ENCODE data around the gene CAMTA1.

Gene CAMTA1

DNA sequence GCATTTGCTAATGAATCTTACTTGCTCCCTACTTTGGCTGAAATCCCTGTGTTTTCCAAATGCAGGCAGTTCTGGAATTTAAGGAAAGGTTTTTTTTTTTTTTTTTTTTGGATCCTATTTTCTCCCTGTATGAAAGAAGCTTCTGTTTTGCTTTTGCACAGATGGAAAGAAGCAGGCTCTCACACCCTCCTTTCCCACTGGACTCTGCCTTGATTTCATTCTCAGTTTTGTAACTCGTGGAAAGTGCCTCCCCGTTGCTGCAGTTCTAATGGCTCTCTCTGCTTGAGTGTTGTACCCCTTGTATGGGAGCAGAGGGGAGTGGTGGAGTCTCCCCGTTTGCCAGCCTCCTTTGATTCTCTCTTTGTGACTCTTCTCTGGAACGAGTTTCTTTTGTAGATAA, 291.9 kb downstream of the CAMTA1 start:
- DNase-seq (ENCODE audit: low spot score), result no peak

- DNase-seq (ENCODE audit: low spot score), result no peak
Observed at GRCh38 chr1:7077970-7078369, 292.7 kb downstream of the CAMTA1 start.

DNA sequence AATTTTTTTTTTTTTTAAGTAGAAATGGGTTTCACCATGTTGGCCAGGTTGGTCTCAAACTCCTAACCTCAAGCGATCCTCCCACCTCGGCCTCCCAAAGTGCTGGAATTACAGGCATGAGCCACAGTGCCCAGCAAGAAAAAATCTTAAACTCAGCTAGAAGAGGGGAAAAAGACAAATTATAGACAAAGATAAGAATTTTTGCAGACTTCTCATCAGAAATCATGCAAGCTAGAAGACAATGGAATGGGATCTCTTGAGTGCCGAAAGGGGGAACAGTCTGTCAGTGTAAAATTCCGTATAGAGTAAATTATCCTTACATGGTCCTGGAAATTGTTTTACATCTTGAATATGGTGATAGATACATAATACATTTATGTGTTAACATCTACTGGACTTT, 294.4 kb downstream of the CAMTA1 start:
- DNase-seq (ENCODE audit: low spot score), result no peak

GRCh38 chr1:7084232-7084894, 299.1 kb downstream of the CAMTA1 start:
- DNase-seq (ENCODE audit: low spot score), result no peak

- no peak for DNase-seq (ENCODE audit: low spot score)
Observed at GRCh38 chr1:7085521-7085920, 300.3 kb downstream of the CAMTA1 start.

- no peak for DNase-seq (ENCODE audit: low spot score)
Observed at GRCh38 chr1:7086106-7086505, 300.9 kb downstream of the CAMTA1 start.

DNA sequence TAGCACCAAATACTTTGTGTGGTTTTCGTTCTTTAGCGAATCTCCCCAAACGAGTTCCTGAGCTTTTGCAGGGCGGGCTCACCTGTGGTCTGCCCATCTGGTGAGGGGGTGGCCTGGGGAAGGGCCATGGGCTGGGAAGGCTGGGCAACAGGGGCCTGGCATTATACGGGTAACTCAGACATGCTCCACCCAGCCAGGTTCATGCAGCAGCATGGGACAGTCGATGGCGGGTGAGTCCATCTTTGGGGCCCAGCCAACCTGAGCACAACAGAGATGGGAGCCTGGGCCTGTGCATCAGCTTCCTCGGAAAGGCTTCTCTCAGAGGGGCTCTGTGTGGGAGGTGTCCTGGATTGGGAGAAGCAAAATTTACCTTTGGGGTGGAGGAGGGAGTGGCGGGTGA, 302.6 kb downstream of the CAMTA1 start:
- no peak for DNase-seq (ENCODE audit: low spot score)

DNA sequence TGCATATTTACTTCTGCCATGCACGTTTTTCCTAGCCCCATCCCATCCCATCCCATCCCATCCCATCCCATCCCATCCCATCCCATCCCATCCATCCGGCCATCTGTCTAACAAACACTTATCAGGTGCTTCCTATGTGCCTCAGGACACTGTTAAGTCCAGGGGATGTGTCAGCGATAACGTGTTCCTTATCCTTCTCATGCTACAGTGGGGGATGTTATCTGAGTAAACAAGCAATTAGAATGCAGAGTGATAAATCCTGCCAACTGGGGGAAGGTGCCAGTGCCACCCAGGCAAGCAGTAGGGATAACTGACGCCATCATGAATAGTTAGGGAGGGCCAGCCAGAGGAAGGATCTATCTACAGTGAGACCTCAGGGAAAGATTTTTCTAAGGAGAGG, 304.2 kb downstream of the CAMTA1 start:
- DNase-seq (ENCODE audit: low spot score), result no peak

DNA sequence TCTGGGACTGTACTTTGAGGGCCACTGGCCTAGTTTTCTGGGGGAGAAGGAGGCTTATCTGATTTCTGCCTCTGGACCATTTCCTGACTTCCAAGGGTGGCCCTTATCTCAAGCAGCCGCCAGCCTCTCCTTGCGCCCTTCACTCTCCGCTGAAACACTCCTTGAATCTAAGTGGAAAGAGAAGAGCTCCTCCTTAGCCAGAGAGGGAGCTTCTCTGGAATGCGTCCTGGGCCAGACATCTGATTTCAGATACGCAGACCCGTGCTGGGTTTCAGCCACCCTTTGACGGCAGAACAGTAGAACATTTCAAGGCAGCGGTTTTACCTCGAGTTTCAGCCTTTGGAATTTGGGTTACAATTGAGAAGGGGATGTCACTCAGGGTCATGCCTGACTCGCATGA, 308.0 kb downstream of the CAMTA1 start:
- no peak for DNase-seq (ENCODE audit: low spot score)

GRCh38 chr1:7094086-7094485, 308.8 kb downstream of the CAMTA1 start:
- DNase-seq (ENCODE audit: low spot score), result no peak

DNA sequence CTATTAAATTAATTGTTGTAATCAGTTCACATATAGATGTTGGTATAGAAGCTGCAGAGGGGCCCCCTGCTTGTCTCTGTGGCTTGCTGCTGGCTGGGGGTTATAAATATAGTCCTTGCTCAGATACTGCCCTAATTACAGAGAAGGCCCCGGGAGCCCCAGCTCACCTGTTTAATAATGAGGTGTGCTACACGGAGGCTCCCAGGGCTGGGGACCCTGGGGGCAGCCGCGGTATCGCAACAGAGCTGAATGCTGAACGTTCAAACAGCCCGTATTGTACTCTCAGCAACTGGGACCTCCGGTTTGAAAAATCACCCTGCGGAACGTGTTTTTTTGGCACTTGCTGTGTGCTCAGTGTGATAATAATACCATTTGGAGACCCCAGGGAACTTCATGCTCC, 309.3 kb downstream of the CAMTA1 start:
- no peak for DNase-seq (ENCODE audit: low spot score)

- DNase-seq (ENCODE audit: low spot score), result no peak
Observed at GRCh38 chr1:7095343-7095964, 310.2 kb downstream of the CAMTA1 start.

DNA sequence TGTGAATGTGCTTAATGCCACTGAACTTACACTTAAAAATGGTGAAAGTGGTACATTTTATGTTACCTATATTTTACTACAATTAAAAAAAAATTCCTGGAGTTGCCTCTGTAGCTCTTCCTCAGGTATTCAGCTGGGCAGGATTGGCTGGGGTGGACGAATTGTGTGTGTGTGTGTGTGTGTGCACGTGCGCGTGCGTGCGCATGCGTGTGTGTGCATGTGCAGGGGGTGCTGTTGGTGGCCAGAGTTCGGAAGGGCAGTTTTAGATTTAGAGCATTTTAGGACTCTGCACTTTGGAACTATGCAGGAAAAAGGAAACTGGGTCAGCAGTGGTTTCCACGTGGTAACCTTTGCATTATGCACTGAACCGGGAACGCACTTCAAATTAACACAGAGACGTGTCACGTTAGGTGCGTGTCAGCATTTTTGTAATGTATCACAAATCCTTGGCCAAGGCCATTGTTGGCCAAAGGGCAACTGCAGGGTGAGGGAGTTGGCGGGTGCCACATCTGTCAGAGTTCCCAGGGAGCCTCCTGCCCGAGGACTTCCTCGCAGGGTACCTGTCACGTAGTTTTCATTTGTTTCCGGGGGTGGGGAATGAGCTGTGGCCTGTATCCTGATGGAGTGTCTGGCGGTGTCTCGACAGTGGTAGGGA, 312.8 kb downstream of the CAMTA1 start:
- DNase-seq (ENCODE audit: low spot score), result no peak

GRCh38 chr1:7098641-7099040, 313.4 kb downstream of the CAMTA1 start:
- DNase-seq (ENCODE audit: low spot score), result no peak

DNA sequence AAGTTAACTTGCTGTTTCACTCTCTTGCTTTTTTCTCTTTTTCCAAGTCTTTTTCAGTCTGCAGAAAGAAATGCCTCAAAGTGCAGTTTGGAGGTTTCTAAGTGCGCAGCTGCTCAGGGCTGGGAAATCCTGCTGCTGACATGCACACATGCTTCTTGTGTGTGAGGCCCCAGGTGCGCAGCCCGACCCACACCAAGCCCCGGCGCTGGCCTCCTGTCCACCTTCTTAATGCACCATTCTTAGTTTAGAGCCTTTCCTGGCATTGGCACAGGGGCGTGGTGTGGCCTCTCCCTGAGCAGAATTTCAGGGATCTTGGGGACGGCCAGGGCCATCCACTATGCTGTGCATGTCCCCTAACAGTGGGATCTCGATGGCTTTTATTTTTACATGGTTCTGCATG, 315.2 kb downstream of the CAMTA1 start:
- DNase-seq (ENCODE audit: low spot score), result no peak

DNA sequence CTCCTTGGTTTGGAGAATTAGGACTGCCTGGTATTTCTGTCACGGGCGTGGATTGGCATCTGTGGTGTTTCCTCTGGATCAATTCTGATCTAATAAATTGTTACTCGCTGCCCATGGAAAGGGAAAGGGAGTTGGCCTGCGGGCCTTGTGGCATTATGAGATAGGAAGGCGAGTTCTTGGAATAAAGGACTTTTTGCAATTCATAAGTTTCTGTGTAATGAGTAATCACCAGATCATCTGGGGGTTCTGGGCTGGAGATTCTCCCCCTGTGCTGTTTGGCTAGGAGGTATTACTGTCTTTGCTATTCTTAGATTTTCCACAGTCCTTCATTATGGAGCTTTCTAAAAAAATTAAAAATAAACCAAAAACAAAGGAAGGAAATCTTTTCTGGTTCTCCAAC, 315.9 kb downstream of the CAMTA1 start:
- no peak for DNase-seq (ENCODE audit: low spot score)

DNA sequence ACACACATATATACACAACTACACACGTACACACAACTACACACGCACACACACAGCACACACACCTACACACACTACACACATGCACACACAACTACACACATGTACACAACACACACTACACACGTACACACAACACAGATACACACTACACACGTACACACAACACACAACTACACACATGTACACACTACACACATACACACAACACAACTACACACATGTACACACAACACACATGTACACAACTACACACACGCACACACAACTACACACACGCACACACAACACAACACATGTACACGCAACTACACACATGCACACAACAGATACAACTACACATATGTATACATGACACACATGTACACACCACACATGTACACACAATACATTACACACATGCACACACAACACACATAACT, 318.1 kb downstream of the CAMTA1 start:
- no peak for DNase-seq (ENCODE audit: low spot score)

DNA sequence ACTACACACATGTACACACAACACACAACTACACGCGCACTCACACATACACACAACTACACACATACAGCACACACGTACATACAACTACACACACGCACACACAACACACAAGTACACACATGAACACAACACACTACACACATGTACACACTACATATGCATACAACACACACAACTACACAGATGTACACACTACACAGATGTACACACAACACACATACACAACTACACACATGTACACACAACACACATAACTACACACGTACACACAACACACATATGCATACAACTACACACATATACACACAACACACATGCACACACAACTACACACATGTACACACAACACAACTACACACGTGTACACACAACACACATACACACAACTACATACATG, 318.6 kb downstream of the CAMTA1 start:
- no peak for DNase-seq (ENCODE audit: low spot score)

- no peak for DNase-seq (ENCODE audit: low spot score)
Observed at GRCh38 chr1:7104339-7104738, 319.1 kb downstream of the CAMTA1 start.

DNA sequence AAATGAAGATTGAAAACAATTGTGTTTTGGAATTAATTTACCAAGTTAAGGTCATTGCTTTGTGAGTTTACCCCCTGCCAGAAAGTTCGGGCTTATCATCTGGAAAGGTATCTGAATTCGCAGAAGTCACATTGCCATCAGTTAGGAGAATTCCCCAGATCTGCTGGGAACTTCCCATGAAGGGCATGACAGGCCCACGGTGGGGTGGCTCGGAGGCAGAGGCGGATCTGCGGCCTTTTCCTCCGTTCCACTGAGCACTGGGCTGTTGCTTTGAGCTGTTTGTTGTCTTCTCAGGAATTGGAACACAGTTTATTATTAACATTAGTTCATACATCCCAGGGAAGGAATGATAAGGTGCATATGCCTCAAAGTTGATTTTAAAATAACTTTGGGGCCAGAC, 320.0 kb downstream of the CAMTA1 start:
- no peak for DNase-seq (ENCODE audit: low spot score)

DNA sequence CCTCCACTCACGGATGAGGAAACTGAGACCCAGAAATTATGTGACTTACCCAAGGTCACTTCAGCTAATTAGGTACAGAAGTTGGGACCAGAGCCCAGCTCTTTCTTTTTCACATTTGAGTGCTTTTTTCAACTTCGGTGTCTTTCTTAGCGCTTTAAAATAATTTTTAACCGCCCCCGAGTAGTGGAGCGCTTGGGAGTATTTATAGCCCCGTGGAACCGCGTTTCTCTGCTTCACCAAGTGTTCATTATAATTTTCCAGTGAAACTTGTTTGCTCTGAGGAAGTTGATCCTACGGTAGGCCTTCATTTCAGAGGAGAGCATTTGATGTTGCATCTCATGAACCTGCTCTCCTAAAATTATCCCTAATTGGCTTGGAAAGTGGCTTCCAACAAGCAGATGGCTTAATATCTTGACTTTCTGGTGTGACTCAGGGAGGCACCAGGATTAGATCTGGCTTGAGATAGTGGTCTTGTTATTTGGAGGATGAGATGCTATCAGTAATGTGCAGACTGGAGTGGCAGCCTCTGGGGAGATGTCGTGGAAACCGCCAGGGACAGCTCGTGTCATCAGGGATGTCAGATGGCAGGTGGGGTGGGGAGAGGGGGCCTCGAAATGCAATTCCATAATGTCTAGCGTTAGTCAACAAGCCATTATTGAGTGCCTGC, 321.3 kb downstream of the CAMTA1 start:
- no peak for DNase-seq (ENCODE audit: low spot score)

- peak; percentile 8 for DNase-seq (ENCODE audit: low spot score)
Observed at GRCh38 chr1:7107109-7107830, 322.0 kb downstream of the CAMTA1 start.

Data from Ammon's horn (tissue), 1 donor.